Prostate gland (tissue), 2 donors: ENCODE results near the gene RACGAP1.

Experiments used
- POLR2A ChIP-seq: fragments of 450-650 bp; IDR thresholded peaks from one replicate; pipeline ENCODE4 v1.6.1; 2016; ENCODE audit warnings: antibody characterized with exemption, mild to moderate bottlenecking
- TF ChIP-seq, protein P1 (sequence below), 4 experiments: fragments of 200-600 bp in 2 of 4; fragments of 450-650 bp in 2 of 4; sonication (generic) in 2 of 4; IDR thresholded peaks; 1 replicate in 3 of 4; 2 replicates in 1 of 4; pipeline ENCODE4 v1.5.1; 2016 to 2019; ENCODE audit warnings: antibody characterized with exemption in 4 of 4, mild to moderate bottlenecking in 2 of 4, moderate library complexity in 2 of 4

DNA sequence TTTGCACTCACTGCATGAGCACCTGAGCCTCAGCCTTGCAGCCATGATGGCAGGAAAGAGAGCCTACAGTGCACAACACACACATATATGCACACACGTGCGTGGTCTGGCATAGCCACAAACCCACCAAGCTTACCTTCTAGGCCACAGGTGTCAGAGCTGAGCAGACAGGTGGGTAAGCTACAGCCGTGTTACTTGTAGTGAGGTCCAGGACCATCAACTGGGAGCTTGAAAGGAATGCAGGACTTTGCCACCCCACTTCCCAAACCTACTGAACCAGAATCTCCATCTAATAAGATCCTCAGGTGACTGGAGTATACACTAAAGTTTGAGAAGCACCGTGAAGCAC lies 34.8 kb upstream of the RACGAP1 start:
- TF ChIP-seq, protein P1, sequence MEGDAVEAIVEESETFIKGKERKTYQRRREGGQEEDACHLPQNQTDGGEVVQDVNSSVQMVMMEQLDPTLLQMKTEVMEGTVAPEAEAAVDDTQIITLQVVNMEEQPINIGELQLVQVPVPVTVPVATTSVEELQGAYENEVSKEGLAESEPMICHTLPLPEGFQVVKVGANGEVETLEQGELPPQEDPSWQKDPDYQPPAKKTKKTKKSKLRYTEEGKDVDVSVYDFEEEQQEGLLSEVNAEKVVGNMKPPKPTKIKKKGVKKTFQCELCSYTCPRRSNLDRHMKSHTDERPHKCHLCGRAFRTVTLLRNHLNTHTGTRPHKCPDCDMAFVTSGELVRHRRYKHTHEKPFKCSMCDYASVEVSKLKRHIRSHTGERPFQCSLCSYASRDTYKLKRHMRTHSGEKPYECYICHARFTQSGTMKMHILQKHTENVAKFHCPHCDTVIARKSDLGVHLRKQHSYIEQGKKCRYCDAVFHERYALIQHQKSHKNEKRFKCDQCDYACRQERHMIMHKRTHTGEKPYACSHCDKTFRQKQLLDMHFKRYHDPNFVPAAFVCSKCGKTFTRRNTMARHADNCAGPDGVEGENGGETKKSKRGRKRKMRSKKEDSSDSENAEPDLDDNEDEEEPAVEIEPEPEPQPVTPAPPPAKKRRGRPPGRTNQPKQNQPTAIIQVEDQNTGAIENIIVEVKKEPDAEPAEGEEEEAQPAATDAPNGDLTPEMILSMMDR (IDR thresholded peaks at IDR 0.05) = no peak
- TF ChIP-seq POLR2A = no peak
